ENCODE data around the gene FKBP6.
"Not testable (repeated sequence)": the region's sequence is repeated elsewhere in the genome, so short reads cannot be mapped to it uniquely, and the experiment has no call there.

FKBP6 gene

GRCh38 chr7:73358590-73359275 lies 30.8 kb downstream of the FKBP6 start:
- DNase-seq = no peak

GRCh38 chr7:73359306-73359705 lies 31.3 kb downstream of the FKBP6 start:
- no peak for DNase-seq

DNA sequence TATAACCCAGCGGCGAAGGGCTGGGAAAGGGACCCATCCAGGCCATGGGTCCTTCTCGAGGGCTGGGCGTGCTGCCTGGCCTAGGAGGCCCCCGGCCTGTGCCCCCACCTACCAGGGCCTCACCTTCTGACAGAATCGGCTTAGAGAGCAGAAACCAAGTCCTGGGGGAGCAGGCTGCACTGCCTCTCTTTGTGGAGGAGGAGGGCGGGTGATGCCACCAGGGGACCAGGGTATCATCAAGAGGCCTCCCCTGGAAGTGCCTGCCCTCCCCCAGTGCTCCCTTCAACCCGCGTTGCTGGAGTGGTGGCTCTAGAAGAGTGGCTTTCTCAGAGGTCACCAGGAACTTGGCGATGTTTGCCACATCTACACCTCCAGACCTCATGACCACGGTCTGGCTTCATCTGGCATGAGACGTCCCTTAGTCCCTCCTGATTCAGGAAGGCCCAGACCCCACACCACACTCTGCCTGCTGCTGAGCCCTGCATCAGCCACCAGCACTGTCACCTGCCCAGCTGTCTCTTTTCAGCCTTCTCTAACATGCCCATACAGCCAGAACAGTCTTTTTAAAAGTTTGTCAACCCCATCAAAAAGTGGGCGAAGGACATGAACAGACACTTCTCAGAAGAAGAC lies 31.9 kb downstream of the FKBP6 start:
- no peak for DNase-seq

- DNase-seq = not testable (repeated sequence)
Observed at GRCh38 chr7:73360590-73360989, 32.6 kb downstream of the FKBP6 start.

GRCh38 chr7:73363225-73364005 lies 35.5 kb downstream of the FKBP6 start:
- DNase-seq = no peak

DNA sequence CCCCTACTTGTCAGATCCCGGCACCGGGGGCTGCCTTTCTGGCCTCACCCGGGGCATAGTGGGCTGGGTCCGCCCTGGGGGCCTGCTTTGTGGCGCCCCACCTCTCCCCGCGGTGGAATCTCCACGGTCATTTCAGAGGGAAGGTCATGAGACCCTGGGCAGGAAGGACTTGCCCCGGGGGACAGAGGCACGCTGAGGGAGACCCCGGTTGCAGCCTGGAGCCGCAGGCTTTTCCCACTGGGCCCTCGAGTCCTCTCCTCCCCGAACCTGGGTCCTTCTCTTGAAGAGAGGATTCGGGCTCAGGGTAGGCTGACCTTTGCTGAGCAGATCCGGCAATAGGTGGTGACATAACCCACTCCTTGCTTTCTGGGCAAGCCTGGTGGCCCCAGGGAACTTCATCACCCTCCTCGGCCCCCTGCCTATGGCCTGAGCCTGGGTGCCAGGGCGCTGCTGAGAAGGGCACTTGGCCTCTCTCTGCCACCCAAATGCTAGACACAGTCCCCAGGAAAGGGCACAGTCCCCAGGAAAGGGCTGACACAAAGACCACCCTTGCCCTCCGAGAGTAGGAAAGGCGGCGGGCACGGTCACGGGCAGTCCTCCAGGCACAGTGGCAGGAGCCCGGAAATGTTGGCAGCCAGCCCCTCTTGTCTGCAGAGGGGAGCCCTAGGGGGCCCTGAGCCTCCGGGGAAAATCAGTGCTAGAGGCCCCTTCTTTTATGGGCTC lies 36.2 kb downstream of the FKBP6 start:
- DNase-seq = no peak

DNA sequence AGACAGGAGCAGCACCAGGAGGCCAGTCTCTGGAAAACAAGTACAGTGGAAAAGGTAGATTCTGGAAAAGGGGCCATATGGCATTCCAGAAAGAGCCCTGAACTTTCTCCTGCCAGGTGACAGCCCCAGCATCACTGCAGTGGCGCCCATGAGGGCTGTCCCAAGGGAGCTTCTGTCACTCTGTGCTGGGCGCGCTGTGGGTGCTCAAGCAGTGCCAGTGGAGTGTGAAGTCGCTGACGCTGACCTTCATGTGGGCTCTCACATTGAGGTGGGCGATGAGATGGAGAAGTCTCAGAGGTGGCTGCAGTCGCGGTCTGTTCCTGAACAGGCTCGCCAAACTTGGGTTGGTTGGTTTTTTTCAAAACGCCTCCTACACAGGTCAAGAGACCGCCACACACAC lies 38.2 kb downstream of the FKBP6 start:
- DNase-seq = no peak

GRCh38 chr7:73366990-73367389 lies 39.0 kb downstream of the FKBP6 start:
- no peak for DNase-seq

DNA sequence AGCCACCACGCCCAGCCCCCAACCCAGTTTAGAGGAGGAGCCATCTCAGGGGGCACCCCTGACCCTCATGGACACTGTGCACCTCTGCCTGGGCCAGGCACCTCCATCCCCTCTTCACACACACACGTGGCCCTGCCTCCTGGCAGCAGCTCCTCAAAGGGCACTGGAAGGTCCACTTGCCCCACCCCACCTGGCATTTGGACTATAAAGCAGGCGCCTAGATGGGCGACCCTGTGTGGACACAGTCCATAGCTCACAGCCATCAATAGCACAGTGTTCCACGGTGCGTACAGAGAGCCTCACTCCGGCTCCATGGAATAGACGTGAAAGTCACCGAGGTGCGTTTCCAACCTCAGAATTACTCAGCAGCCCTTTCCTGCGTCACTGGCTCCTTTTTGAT lies 41.0 kb downstream of the FKBP6 start:
- no peak for DNase-seq

DNA sequence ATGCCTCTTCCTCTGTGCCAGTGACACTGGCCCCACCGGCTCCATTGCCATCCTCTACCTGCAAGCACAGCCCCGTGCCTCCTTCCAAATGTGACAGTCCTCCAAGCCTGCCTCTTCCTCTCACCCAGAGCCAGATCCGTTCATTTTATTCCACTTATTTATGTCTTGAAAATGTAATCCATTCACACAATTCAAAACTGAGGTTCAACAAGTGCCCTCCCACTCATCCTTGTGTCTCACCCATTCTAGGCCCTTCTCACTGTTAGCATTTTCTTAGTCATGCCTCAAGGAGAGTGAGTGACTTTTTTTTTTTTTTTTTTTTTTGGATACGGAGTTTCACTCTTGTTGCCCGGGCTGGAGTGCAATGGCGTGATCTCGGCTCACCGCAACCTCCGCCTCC lies 41.7 kb downstream of the FKBP6 start:
- no peak for DNase-seq

DNA sequence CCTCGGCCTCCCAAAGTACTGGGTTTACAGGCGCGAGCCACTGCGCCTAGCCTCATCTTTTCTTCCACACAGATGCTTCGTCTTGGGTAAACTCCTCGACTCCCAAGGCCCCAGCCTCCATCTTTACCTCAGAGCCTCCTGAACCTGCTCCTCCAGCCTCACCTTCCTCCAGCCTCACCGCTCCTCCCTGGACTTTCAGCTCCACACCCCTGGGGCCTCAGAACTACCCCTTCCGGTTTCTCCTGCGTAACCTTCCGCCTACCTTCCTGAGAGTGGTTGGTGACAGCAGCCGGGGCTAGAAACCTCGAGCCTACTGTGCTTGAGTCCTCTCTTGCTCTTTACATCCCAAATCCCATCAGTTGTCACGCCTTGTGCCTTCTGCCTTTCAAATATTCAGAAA lies 45.8 kb downstream of the FKBP6 start:
- no peak for DNase-seq

GRCh38 chr7:73376262-73376661 lies 48.3 kb downstream of the FKBP6 start:
- DNase-seq = not testable (repeated sequence)

DNA sequence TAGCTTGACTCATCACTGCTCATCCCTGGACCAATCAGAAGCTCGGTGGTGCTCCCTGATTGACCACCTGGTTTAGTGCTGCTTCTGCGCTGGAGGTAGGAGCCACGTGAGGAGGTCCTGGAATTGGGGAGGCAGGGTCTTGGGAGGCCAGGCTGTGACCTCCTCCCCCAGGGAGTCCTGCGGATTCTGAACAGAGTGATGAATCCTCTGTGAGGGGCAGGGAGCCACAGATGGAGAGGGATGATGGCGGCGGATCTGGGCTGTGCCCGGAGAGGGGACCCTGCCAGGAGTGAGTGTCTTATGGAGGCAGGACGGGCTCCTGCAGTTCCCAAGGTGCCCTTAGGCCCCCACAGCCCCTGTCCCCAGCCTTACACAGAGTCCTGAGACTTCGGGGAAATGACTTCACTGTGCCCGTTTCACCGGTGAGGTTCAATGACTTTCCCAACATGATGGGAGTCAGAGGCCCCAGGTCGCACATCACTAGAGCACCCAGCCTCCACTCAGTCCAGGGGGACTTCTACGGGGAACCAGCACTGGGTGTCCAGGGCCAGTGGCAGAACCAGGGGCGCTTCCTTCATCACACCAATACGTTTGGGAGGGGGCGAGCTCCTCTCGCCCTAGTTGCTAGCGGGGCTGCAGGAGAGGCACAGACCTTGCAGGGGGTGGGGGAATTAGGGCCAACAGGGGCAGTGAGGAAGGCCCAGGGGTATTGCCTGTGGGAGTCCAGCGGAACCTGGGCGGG lies 48.9 kb downstream of the FKBP6 start:
- DNase-seq = no peak

DNA sequence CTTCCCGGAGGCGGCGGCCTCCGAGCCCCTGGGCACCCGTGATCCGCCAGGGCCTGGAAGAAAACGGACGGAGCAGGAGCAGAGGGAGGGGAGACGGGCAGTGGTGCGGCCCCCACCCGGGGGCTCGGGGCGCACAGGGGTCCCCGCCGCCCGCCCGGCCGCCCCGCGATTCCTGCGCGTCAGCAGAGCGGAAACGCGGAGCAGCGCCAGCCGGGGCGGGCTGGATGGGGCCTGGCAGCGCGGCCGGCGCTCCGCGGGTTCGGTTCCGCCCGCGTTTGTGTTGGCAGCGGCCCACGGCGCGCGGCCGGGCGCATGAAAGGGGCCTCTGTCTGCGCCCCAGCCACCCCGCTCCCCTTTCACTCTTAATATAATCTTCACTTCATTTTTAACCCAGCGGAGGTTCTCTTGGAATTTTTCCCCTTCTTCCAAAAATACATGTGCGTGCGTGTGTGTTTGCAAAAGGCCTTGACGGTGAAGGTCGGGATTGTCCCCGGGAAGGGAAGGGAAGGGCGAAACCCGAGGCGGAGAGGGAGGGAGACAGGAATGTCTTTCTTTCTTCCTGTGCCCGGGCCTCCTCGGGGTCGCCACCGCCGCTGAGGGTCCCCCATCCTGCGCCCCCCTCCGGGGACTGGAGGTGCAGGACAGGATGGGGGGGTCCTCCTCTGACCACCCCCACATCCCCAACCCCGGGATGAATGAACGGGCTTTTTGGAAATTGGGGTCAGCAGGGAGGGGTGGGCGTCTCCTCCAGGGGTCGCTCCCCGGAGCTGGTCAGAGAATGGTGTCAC lies 49.6 kb downstream of the FKBP6 start:
- DNase-seq = not testable (repeated sequence)

- peak; percentile 64 to 75 for DNase-seq
Observed at GRCh38 chr7:73382934-73383503, 55.1 kb downstream of the FKBP6 start.

- no peak for DNase-seq
Observed at GRCh38 chr7:73387221-73387828, 59.4 kb downstream of the FKBP6 start.

- no peak for DNase-seq
Observed at GRCh38 chr7:73387908-73388414, 60.0 kb downstream of the FKBP6 start.

- DNase-seq = no peak
Observed at GRCh38 chr7:73391396-73391795, 63.4 kb downstream of the FKBP6 start.

DNA sequence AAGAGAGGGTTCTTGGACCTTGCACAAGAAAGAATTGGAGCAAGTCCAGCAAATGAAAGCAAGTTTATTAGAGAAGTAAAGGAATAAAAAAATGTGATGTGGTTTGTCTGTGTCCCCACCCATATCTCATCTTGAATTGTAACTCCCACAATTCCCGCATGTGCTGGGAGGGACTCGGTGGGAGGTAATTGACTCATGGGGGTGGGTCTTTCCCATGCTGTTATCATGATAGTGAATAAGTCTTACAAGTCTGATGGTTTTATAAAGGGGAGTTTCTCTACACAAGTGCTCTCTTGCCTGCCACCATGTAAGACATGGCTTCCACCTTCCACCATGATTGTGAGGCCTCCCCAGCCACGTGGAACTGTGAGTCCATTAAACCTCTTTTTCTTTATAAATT lies 66.5 kb downstream of the FKBP6 start:
- no peak for DNase-seq

All from AML-193 (cell line).